GM12878 (cell line): ENCODE data around the gene OR51D1.

Source experiments
- CBX5 ChIP-seq: sonication (generic); IDR thresholded peaks from 2 replicates; pipeline ENCODE4 v1.6.1; 2016; ENCODE audit warnings: low read depth, moderate library complexity, mild to moderate bottlenecking, inconsistent platforms
- CHD2 ChIP-seq: IDR thresholded peaks from 2 replicates; pipeline ENCODE4 v1.6.1; 2011; ENCODE audit warnings: low read depth, low read length, improper control_type of control experiment, borderline replicate concordance
- CTCF ChIP-seq, 3 experiments: IDR thresholded peaks in 2 of 3; conservative IDR thresholded peaks in 1 of 3; 2 replicates each; pipeline ENCODE4 v1.5.1; 2011; ENCODE audit warnings: low read depth in 3 of 3, low read length in 3 of 3, mild to moderate bottlenecking in 3 of 3, control low read depth in 2 of 3, moderate library complexity in 2 of 3, inconsistent platforms in 1 of 3, mixed read lengths in 1 of 3; ENCODE audit not compliant: control insufficient read depth in 2 of 3, insufficient read depth in 1 of 3; ENCODE audit errors: extremely low read depth in 1 of 3
- MEF2A ChIP-seq: IDR thresholded peaks from 2 replicates; pipeline ENCODE4 v1.6.1; 2011; ENCODE audit warnings: low read depth, mild to moderate bottlenecking, low read length, moderate library complexity; ENCODE audit not compliant: insufficient read depth
- PBX3 ChIP-seq: IDR thresholded peaks from 2 replicates; pipeline ENCODE4 v1.6.1; 2011; ENCODE audit warnings: mild to moderate bottlenecking, low read depth, low read length, moderate library complexity; ENCODE audit not compliant: insufficient replicate concordance
- POLR2A ChIP-seq: IDR thresholded peaks from 2 replicates; pipeline ENCODE4 v1.6.1; 2011; ENCODE audit warnings: low read depth, mild to moderate bottlenecking, low read length
- RB1 ChIP-seq: fragments of 450-650 bp; formaldehyde crosslinking; IDR thresholded peaks from 2 replicates; pipeline ENCODE4 v1.6.1; 2017; ENCODE audit warnings: mild to moderate bottlenecking, borderline replicate concordance
- REST ChIP-seq: IDR thresholded peaks from 2 replicates; pipeline ENCODE4 v1.6.1; 2012; ENCODE audit warnings: mild to moderate bottlenecking, low read depth, low read length
- RFX5 ChIP-seq: IDR thresholded peaks from 2 replicates; pipeline ENCODE4 v1.6.1; 2011; ENCODE audit warnings: low read depth, low read length, improper control_type of control experiment
- ZBTB11 ChIP-seq: fragments of 450-650 bp; formaldehyde crosslinking; IDR thresholded peaks from 2 replicates; pipeline ENCODE4 v1.5.0; 2022; ENCODE audit warnings: mild to moderate bottlenecking, missing genetic modification characterization
- ZNF24 ChIP-seq: fragments of 450-650 bp; IDR thresholded peaks from 2 replicates; pipeline ENCODE4 v1.6.1; 2017; ENCODE audit warnings: antibody characterized with exemption, mild to moderate bottlenecking
- ZNF274 ChIP-seq: IDR thresholded peaks from one replicate; pipeline ENCODE4 v1.8.0; 2011; ENCODE audit not compliant: insufficient read length, insufficient read depth
- ZSCAN29 ChIP-seq: fragments of 450-650 bp; IDR thresholded peaks from 2 replicates; pipeline ENCODE4 v1.6.1; 2017; ENCODE audit warnings: mild to moderate bottlenecking, moderate library complexity
- TF ChIP-seq, protein P1 (sequence below): IDR thresholded peaks from 2 replicates; pipeline ENCODE4 v1.6.1; 2012; ENCODE audit warnings: low read depth, low read length, improper control_type of control experiment

DNA sequence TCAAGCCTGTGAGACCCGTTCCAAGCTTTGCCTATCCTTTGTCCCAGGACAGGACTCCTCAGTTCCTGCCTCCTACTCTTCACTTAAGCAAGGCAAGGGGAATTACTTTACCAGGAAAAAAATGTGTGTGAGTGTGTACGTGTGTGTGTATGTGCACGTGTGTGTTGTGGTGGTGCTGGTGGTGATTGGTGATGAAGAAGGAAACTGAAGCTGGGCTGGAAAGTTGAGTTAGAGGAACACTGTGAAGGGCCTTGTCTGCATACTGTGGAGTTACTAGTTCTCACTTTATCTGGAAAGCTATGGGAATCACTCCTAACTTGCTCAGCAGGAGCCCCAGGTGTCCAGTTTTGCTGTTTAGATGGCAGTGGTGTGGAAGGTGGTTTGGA lies 378 bp downstream of the OR51D1 start:
- no peak for TF ChIP-seq CBX5
- no peak for TF ChIP-seq POLR2A
- TF ChIP-seq ZBTB11 (CRISPR knock-in tag) = no peak
- no peak for TF ChIP-seq RFX5
- TF ChIP-seq, protein P1, sequence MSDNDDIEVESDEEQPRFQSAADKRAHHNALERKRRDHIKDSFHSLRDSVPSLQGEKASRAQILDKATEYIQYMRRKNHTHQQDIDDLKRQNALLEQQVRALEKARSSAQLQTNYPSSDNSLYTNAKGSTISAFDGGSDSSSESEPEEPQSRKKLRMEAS = no peak
- no peak for TF ChIP-seq ZNF274
- TF ChIP-seq ZNF24 = no peak
- no peak for TF ChIP-seq ZSCAN29
- TF ChIP-seq REST = no peak
- TF ChIP-seq CTCF (IDR thresholded peaks at IDR 0.05 in 2 of 3, conservative IDR thresholded peaks at IDR 0.05 in 1 of 3; ENCODE audit: control insufficient read depth in 2 of 3, extremely low read depth in 1 of 3, insufficient read depth in 1 of 3, low read depth in 3 of 3, low read length in 3 of 3) = no peak
- no peak for TF ChIP-seq MEF2A
- no peak for TF ChIP-seq CHD2
- TF ChIP-seq RB1 = no peak
- no peak for TF ChIP-seq PBX3
